Posterior vena cava (tissue), 2 donors: Measurements from ENCODE around the gene TMEM239. TPM values are rescaled to one million over a fixed set of nuclear protein-coding genes. Genes with fewer than 3 reads are reported as not detected.

Experiments
- DNase-seq: peaks from one replicate; pipeline ENCODE4 v3.0.0-alpha.2; 2020; ENCODE audit warnings: low spot score
- intact Hi-C, 2 donors: fragments of 100-400 bp; cut with DNase I; formaldehyde crosslinking; loops; one replicate each; pipeline versions ENCODE4 v1.14.1 to v1.14.2; 2022 to 2023
- total RNA-seq, 2 donors: library from RNA; stranded (reverse); fragmentation: NEBNext Ultra II Directional; extraction: Animal tissue kit (Norgen Biotek cat#: 25700); gene quantifications; one replicate each; pipeline ENCODE4 v1.2.1, GENCODE V29; 2021
- donor health status: DM: yes; HTN: yes; CAD: no.
- donor health status: DM: yes; HTN: yes; CAD: no.

Gene TMEM239
- total RNA-seq, 2 donors from 2014 or later = not detected

DNA sequence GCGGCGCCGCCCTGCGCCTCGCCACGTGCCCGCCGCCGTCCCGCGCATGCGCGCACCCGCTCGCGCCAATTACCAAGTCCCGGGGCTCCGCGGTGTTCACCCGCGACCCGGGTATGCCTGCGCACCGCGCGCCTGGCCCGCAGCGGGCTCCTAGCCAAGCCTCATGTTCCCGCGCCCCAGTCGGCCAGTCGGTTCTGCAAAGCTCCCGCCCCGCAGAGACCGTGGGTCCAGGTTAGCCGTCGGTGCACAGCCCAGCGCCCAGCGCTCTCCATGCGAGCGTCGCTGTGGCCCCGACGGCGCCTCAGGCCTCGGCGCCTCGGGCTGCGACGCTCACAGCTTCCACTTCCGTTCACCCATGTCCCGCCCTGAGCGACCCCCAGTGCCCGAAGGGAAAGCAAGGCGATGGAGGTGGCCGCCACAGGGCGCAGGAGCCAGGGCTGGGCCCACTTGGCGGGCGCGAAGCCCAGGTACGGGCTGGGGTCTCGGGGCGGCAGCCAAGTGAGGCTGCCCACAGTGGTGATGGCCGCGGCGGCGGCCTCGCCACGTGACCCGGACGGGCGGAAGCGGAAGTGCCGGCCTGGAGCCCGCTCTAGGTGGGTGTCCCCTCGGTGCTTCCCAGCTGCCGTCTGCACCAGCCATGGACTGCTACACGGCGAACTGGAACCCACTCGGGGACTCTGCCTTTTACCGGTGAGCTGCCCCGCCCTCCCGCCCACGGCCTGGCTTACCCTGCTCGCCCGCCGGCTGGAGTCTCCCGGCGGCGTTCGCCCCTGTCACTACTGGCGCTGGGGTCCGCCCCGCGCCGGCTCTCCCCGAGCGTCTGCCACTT is 24.2 kb downstream of the TMEM239 start, which contains the start of the genes PCED1A and VPS16:
PCED1A (minus strand) TSS at position 518 of the 829 bp plus-strand sequence. CDS start 743 bp downstream, outside the sequence.
VPS16 (plus strand) TSS at position 608 of the 829 bp plus-strand sequence; CDS start at position 638, 30 bp downstream.
- intact Hi-C loops = no loop called here
- peak; percentile 97 for DNase-seq

DNA sequence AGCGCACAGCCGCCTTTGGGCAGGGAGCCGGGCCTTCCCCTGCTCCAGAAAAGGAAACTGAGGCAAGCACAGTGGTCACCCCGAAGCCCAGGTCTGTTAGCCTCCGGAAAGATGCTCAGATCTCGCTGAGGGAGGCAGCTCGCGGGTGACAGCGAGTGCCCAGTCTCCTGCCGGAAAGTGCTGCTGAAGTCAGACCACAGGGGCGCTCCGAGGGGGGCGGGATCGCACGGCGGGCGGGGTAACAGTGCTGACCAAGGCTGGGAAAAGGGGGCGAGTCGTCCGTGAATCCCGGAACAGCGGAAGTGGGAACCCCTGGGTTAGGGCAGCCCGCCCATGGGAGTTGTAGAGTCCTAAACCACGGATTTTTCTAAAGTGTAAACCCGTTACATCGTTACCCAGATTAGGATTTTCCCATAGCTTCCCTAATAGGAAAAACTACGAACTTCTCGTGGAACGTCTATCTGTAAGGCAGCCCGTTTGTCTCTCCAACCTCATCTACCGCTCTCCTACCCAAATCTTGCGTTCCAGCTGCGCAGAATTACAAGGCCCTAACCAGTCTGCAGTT is 24.9 kb downstream of the TMEM239 start:
- DNase-seq = peak; percentile 94
- intact Hi-C loops = no loop called here

DNA sequence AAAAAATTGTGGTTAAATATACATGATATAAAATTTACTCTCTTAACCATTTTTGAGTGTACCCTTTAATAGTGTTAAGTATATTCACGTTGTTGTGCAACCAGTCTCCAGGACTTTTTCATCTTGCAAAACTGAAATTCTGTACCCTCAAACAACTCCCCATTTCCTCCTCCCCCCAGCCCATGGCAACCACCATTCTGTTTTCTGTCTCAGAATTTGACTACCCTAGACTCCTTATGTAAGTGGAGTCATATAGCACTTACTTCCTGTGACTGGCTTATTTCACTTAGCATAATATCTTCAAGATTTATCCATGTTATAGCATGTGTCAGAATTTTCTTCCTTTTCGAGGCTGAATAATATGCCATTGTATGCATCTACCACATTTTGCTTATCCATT is 29.4 kb downstream of the TMEM239 start:
- DNase-seq = no peak
- intact Hi-C loops = no loop called here

DNA sequence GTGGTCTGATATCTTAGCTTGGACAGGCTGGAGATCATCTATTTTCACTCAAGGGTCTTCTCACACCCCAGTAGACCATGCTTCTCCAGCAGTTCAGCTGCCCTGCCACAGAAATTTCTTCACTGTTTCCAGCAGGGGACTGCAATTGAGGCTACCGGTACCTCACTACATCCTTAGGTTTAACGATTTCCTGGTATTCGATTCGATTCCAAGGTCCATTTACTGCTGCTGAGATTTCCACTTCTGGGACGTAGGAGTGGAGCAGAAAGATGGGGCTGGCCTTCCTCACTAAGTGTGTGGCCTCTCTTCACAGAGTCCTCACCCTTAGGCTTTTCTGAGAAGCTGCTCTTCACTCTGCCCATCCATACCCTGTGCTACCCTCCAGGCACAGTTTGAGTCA is 30.5 kb downstream of the TMEM239 start:
- DNase-seq = no peak
- intact Hi-C loops = no loop called here

DNA sequence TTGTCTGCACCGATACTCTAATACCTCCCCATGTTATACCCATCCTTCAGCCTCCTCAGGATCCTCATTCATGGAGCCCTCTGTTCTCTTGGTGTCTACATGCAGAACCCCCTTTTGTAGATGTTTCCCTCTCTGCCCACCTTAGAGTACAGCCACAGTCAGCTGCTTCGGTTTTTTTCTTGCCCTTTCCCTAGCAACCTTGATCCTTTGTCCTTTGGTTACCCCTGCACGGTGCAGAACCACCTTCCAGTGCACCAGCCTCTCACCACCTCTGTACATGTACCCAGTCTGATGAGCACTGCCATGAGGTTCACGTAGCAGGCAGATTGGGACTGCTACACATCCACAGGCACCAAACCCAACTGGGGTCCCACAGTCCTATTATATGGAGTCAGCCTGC is 31.6 kb downstream of the TMEM239 start:
- intact Hi-C loops = no loop called here
- DNase-seq = no peak

DNA sequence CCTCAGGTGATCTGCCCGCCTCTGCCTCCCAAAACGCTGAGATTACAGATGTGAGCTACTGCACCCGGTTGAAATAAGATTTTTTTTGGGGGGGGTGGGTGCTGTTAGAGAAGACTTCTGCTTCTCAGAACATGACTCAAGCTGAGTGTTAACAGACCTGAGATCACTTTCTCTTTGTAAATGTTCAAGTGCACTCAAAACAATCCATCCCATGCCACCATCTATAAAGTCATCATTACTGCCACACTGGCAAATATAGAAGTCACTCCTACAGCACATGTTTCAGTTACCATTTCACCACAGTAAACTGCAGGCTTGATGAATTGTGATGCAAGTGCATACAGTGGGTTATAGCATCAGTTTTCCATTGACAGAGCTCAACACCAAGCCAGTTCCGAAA is 33.4 kb downstream of the TMEM239 start:
- no peak for DNase-seq
- intact Hi-C loops = no loop called here

DNA sequence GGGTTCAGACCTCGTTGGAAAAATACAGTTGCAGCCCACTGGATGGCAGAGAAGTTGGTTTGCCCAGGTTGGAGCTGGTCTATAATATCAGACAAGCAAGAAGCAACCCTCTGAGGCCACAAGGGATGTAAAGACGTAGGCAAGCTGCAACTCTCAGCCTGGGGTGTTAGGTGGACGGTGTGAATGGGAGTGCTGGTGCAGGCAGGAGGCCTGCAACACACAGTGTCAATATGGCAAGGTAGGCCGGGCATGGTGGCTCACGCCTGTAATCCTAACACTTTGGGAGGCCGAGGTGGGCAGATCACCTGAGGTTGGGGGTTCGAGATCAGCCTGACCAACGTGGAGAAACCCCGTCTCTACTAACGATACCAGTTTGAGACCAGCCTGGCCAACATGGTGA is 34.9 kb downstream of the TMEM239 start:
- intact Hi-C loops = loop anchor here in 1 of 2 donors (10.0 kb wide), 1 partner anchor 146 kb away; no protein-coding TSS in a partner anchor
- no peak for DNase-seq

DNA sequence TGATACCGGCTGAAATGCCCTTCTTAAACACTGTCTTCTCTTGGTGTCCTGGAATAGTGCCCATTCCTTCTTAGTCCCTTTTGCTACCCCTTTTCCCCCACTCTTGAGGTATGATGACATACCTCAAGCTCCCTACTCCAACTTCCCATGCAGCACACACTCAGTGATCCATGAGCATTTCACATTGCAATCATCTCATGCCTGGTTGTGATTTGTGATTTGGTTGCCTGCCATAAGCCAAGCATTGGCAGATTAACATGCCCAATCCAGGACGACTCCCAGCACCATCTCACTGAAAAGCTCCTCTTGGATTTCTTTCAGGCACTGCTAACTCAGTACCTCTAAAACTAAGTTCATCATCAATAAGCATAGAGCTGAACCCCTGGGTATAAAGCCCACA is 42.4 kb downstream of the TMEM239 start:
- intact Hi-C loops = loop anchor here in 1 of 2 donors (10.0 kb wide), 1 partner anchor 154 kb away; no protein-coding TSS in a partner anchor
- DNase-seq = no peak

DNA sequence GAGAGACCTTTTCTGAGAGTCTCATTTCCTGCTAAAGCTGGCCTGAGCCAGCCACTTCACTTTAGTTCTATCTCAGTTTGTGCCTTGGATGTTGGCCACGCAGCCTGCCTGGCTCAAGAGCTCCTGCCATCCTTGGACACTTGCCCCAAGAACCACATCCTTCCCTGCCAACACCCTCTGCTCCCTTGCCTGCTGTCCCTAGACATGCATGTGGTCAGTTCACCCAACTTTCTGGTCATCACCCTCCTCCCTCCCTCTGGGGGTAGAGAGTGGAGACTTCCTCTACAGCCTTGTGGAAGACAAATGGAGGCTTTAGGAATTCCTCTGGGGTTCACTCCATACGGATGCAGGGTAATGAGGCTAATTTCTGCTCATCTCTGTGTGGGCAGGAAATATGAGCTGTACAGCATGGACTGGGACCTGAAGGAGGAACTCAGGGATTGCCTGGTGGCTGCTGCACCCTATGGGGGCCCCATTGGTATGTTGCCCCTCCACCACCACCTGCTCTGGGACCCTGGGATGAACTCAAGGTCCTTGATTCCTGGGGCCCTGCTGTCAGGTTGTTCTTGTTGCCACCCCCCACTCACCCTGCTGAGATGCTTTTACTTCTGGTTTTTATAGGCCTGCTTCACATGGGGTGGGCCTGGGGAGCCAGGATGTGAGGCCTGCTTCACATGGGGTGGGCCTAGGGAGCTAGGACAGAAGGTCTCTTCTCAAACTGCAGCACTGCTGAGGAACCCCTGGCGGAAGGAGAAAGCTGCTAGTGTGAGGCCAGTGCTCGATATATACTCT is 43.4 kb downstream of the TMEM239 start:
- no peak for DNase-seq
- intact Hi-C loops = loop anchor here in 1 of 2 donors (10.0 kb wide), 1 partner anchor 155 kb away; no protein-coding TSS in a partner anchor

DNA sequence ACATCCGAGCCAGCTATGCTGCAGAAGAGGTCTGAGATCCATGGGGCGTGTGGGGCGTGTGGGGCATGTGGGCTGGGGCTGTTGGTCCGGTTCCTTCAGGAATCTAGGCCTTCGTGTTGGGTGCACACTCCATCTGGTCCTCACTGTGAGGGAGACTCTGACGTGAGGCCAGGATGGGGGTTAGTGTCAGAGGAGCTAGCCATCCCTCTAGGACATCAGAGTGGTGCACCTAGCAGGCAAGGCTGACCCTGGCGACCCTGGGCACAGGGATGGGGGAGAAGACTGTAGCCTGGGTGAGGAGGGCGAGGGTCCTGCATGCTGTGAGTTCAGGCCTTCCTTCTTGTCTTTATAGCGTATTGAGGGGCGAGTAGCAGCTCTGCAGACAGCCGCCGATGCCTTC is 48.5 kb downstream of the TMEM239 start:
- no peak for DNase-seq
- intact Hi-C loops = no loop called here

DNA sequence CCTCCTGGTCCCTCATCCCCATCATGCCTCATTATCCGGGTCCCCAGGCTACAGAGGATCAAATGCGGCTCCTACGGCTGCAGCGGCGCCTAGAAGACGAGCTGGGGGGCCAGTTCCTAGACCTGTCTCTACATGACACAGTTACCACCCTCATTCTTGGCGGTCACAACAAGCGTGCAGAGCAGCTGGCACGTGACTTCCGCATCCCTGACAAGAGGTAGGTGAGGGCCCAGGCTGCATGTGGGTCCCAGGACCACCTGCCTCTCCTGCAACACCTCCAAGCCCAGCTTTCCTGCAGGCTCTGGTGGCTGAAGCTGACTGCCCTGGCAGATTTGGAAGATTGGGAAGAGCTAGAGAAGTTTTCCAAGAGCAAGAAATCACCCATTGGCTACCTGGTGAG is 48.9 kb downstream of the TMEM239 start:
- intact Hi-C loops = no loop called here
- DNase-seq = no peak

DNA sequence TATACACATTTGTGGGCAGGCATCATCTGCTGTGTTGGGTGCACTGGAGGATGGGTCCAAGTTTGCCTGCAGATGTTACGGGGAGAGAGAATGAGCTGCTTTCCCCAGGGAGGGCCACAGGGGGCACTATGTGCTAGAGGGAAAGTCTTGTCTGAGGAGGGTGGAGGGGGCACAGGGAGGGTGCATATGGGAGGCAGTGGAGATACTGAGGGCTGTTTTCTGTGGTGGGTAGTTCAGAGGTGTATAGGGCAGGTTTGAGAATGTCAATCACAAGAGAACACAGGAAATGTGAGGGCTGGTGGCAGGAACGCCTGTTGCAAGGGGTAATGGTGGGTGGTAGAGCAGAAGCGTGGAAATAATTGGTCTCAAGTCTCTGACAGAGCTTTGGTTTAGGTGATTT is 49.5 kb downstream of the TMEM239 start:
- intact Hi-C loops = no loop called here
- no peak for DNase-seq

DNA sequence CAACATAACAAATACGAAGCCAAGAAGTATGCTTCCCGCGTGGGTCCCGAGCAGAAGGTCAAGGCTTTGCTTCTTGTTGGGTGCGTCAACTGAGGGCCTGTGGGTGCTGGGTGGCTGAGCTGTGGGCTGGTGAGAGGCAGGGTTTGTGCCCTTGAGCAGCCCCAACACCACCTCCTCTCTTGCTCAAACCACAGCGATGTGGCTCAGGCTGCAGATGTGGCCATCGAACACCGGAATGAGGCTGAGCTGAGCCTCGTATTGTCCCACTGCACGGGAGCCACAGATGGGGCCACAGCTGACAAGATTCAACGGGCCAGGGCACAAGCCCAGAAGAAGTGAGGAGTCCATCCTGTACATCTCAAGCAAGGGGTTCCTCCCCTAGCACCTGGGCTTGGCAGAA is 50.1 kb downstream of the TMEM239 start:
- DNase-seq = no peak
- intact Hi-C loops = no loop called here

DNA sequence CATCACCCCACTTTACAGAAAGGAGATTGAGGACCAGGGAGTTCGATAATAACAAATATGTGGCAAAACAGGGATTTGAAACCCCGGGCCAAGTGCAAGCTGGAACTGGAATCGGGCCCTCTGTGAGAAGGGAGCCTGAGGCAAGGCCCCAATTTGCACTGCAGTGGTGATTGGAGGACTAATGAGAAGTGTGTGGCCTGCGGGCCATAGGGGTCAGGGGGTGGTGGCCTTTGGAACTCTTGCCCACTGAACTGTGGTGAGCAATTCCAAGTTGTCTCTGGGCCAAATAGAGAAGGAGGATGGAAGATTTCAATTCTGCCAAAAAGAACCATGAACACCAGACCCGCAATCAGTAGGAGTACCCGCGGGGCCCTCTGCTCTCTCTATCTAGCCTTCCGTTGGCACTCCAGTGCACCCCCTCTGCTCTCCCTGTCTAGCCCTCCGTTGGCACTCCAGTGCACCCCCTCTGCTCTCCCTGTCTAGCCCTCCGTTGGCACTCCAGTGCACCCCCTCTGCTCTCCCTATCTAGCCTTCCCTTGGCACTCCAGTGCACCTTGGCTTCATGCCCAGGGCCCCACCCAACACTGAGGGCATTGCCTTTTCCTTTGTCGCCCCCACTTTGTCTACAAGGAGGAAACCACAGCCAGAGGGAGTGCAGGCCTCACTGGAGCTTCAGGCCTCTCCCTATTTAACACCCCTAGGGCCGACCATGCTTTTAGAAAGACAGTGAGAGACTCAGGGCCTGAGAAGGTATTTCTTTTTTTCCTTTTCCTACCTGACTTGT is 51.1 kb downstream of the TMEM239 start:
- intact Hi-C loops = no loop called here
- DNase-seq = no peak

Other genes starting within 250 kb of the TMEM239 start
- 10 to 100 TPM; 78.7 to 79.7 TPM for gene NOP56, start 163.7 kb upstream of the TMEM239 start, total RNA-seq
- gene IDH3B, start 152.1 kb upstream of the TMEM239 start, total RNA-seq = 10 to 100 TPM; 47.3 to 48.3 TPM
- gene EBF4, start 123.6 kb upstream of the TMEM239 start, total RNA-seq = 10 to 100 TPM; 11.1 to 17.4 TPM
- 10 to 100 TPM in 1 of 2 donors, 1 to 10 TPM in 1; 9.6 to 36.6 TPM for gene CPXM1, start 15.7 kb upstream of the TMEM239 start, total RNA-seq
- gene C20orf141, start 1.4 kb upstream of the TMEM239 start, total RNA-seq = not detected
- 10 to 100 TPM; 20.1 to 24.8 TPM for gene PCED1A, start 24.3 kb downstream of the TMEM239 start, total RNA-seq
- 10 to 100 TPM; 32.3 to 33.1 TPM for gene VPS16, start 24.4 kb downstream of the TMEM239 start, total RNA-seq
- 10 to 100 TPM; 49.2 to 62.5 TPM for gene PTPRA, start 57.1 kb downstream of the TMEM239 start, total RNA-seq
- under 1 TPM in 1 of 2 donors, not detected in 1; 0.43 TPM for gene GNRH2, start 227.3 kb downstream of the TMEM239 start, total RNA-seq
- 10 to 100 TPM; 22.4 to 26.2 TPM for gene MRPS26, start 229.7 kb downstream of the TMEM239 start, total RNA-seq